Stomach (tissue), 9 donors: ENCODE data around the gene FHOD3. TPM values are rescaled to one million over a fixed set of nuclear protein-coding genes. Genes with fewer than 3 reads are reported as not detected.

Experiments
- DNase-seq, 2 donors: peaks; one replicate each; pipeline versions ENCODE4 v3.0.0 to v3.0.0-alpha.2; 2013 to 2019
- H3K27ac ChIP-seq, 5 donors: fragments of 200-600 bp in 4 of 5; sonication (generic) in 4 of 5; one replicate each; pipeline ENCODE4 v1.5.1; 2013 to 2019; ENCODE audit warnings: mild to moderate bottlenecking in 1 of 5, moderate library complexity in 1 of 5
- H3K27me3 ChIP-seq, 3 donors: fragments of 200-600 bp; sonication (generic); one replicate each; pipeline ENCODE4 v1.5.1; 2017 to 2019; ENCODE audit warnings: mixed run types in 1 of 3
- H3K36me3 ChIP-seq, 4 donors: fragments of 200-600 bp; sonication (generic); 1 replicate in 3 of 4; 2 replicates in 1 of 4; pipeline ENCODE4 v1.5.1; 2016 to 2019
- H3K4me1 ChIP-seq, 4 donors: fragments of 200-600 bp; sonication (generic); one replicate each; pipeline ENCODE4 v1.5.1; 2016 to 2019
- H3K4me3 ChIP-seq, 4 donors: fragments of 200-600 bp; sonication (generic) in 3 of 4; one replicate each; pipeline ENCODE4 v1.5.1; 2016 to 2019; ENCODE audit warnings: mild to moderate bottlenecking in 1 of 4
- H3K9me3 ChIP-seq, 4 donors: fragments of 200-600 bp; sonication (generic); one replicate each; pipeline ENCODE4 v1.5.1; 2016 to 2019
- EP300 ChIP-seq: sonication (generic); formaldehyde crosslinking; IDR thresholded peaks from one replicate; pipeline ENCODE4 v1.6.1; 2017; ENCODE audit warnings: antibody characterized with exemption
- POLR2A ChIP-seq, 4 donors: fragments of 450-650 bp; IDR thresholded peaks; one replicate each; pipeline ENCODE4 v1.6.1; 2016; ENCODE audit warnings: antibody characterized with exemption in 4 of 4, control low read depth in 2 of 4, mild to moderate bottlenecking in 1 of 4, moderate library complexity in 1 of 4
- POLR2AphosphoS5 ChIP-seq, 3 donors: sonication (generic); formaldehyde crosslinking; IDR thresholded peaks; one replicate each; pipeline ENCODE4 v1.6.1; 2016; ENCODE audit warnings: antibody characterized with exemption in 3 of 3
- WGBS, 5 donors: extraction: QIAGEN DNeasy Blood & Tissue Kit in 3 of 5; methylation state at CpG; one replicate each; pipeline versions ENCODE4 v1.1.5 to v1.1.7; 2013 to 2018; 5-methylcytosine and 5-hydroxymethylcytosine counted together
- intact Hi-C: fragments of 100-400 bp; cut with DNase I; formaldehyde crosslinking; loops from one replicate; pipeline ENCODE4 v1.15.1; 2023; ENCODE audit warnings: low total_unique reads
- polyA plus RNA-seq, 3 donors: library from polyadenylated mRNA; stranded (reverse); fragments of 200-250 nt; gene quantifications; one replicate each; pipeline ENCODE4 v1.2.3, GENCODE V29; 2013
- total RNA-seq, 5 donors: library from RNA; depleted of rRNA; stranded (reverse); fragments of >200 nt; gene quantifications; one replicate each; pipeline versions ENCODE4 v1.1.0 to v1.2.3, GENCODE V29; 2014 to 2016
- TF ChIP-seq, protein P1 (sequence below), 7 experiments: fragments of 450-650 bp in 4 of 7; fragments of 200-600 bp in 3 of 7; sonication (generic) in 3 of 7; IDR thresholded peaks; one replicate each; pipeline ENCODE4 v1.5.1; 2016 to 2019; ENCODE audit warnings: antibody characterized with exemption in 7 of 7, control low read depth in 2 of 7, mild to moderate bottlenecking in 1 of 7
- donor health status: healthy with polysubstance abuse.
- donor health status: Bipolar disorder and iron deficiency.
- donor health status: healthy.

FHOD3 gene
- total and polyA plus RNA-seq, 8 donors: under 0.01 to 9.1 (median 4.6) TPM

DNA sequence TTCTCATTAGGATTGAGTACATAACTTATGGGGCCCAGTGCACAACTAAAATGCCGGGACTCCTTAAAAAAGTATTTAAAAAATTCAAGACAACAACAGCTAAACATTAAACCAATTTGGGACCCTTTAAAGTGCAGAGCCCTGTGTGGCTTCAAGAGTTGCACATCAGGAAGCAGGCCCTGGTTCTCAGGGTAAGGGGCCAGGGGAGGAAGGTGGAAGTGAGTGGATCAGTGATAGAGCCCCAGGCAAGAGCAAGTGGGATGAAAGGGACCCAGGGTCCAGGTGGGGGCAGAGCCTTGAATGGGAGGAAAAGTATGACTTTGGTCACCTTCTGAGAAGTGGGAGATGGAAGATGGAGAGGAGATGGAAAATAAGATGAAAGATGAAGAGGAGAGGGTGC is 2.3 kb upstream of the FHOD3 start:
- H3K4me1 ChIP-seq: peaks cover 21 to 31% (median 28%) of the 10 kb centered on the region in 4 donors
- peaks cover 0 to 56% (median 48%) of the 10 kb centered on the region in 3 donors for H3K27me3 ChIP-seq
- no peak for TF ChIP-seq POLR2AphosphoS5 (IDR thresholded peaks at IDR 0.05)
- no peak for TF ChIP-seq EP300
- TF ChIP-seq POLR2A (IDR thresholded peaks at IDR 0.05): no peak
- TF ChIP-seq, protein P1, sequence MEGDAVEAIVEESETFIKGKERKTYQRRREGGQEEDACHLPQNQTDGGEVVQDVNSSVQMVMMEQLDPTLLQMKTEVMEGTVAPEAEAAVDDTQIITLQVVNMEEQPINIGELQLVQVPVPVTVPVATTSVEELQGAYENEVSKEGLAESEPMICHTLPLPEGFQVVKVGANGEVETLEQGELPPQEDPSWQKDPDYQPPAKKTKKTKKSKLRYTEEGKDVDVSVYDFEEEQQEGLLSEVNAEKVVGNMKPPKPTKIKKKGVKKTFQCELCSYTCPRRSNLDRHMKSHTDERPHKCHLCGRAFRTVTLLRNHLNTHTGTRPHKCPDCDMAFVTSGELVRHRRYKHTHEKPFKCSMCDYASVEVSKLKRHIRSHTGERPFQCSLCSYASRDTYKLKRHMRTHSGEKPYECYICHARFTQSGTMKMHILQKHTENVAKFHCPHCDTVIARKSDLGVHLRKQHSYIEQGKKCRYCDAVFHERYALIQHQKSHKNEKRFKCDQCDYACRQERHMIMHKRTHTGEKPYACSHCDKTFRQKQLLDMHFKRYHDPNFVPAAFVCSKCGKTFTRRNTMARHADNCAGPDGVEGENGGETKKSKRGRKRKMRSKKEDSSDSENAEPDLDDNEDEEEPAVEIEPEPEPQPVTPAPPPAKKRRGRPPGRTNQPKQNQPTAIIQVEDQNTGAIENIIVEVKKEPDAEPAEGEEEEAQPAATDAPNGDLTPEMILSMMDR (IDR thresholded peaks at IDR 0.05): no peak
- H3K36me3 ChIP-seq: no peaks in the 10 kb centered on the region
- intact Hi-C loops: no loop called here
- no peak overlapping the region for H3K27ac ChIP-seq
- H3K9me3 ChIP-seq: no peaks in the 10 kb centered on the region
- DNase-seq: no peak
- no peak overlapping the region for H3K4me3 ChIP-seq
- WGBS, 5 donors: 86 to 100% (median 94%) methylated on average over 1 of the region's 1 CpG

DNA sequence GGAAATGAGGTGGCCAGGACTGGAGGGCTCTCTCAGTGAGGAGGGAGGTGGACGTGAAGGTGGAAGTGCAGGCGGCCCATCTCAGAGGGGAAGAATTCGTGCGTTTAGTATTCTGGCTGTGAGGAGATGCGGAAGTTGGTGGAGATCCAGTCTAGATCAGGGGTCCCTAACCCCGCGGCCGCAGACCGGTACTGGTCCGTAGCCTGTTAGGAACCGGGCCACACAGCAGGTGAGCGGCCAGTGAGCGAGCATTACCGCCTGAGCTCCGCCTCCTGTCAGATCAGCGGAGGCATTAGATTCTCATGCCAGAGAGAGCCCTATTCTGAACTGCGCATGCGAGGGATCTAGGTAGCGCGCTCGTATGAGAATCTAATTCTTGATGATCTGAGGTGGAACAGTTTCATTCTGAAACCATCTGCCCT is 1.6 kb upstream of the FHOD3 start:
- WGBS, 5 donors: 29 to 41% (median 35%) methylated on average over 21 of the region's 21 CpGs
- H3K36me3 ChIP-seq: no peaks in the 10 kb centered on the region
- H3K27ac ChIP-seq: no peak overlapping the region
- intact Hi-C loops: no loop called here
- TF ChIP-seq POLR2AphosphoS5 (IDR thresholded peaks at IDR 0.05) (no peak), EP300 (no peak), POLR2A (IDR thresholded peaks at IDR 0.05) (no peak)
- TF ChIP-seq, protein P1 (IDR thresholded peaks at IDR 0.05): no peak
- H3K9me3 ChIP-seq: no peaks in the 10 kb centered on the region
- no peak for DNase-seq
- peaks cover 21 to 31% (median 28%) of the 10 kb centered on the region in 4 donors for H3K4me1 ChIP-seq
- H3K27me3 ChIP-seq: peaks cover 0 to 63% (median 50%) of the 10 kb centered on the region in 3 donors
- H3K4me3 ChIP-seq: peak overlapping the region; percentile 63 to 84 (median 67)

DNA sequence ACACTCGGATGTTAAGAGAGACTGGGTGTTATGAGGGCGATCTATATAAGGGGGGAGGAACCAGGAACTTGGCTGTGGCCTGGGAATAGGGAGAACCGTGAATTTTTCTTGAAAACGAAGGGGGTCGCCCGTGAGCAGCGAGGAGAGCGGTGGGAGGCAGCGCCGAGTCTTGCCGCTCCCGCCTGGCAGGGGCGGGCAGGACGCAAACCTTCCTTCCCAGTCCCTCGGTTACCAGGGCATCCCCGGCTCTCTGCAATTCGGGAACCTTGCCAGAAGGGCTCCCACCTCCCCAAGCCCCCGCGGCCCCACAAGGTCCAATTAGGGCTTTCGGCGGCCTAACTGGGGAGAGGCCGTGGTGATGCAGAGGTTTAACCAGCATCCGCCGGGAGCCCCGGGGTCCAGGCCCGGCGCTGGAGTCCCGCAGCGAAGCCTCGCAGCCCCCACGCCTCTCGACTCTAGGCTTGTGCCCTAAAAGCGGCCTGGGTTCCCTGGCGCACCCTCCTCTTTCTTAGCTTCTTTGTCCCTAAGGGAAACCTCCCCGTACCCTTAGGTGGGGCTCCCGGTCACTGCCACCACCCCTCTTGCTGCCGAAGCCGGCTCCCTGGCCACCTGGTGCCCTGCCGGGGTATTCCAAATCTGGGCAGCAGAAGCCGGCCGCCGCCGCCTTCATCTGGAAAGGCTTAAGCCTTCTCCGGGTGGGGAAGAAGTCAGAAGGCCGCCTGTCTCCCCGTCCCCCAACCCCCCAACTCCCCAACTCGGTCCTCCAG is 680 bp upstream of the FHOD3 start:
- intact Hi-C loops: no loop called here
- Histone ChIP-seq H3K27me3 (peaks cover 0 to 64% (median 50%) of the 10 kb centered on the region in 3 donors), H3K27ac (peak overlapping the region in 3 of 5 donors; percentile 1 to 69 (median 53)), H3K9me3 (no peaks in the 10 kb centered on the region), H3K4me3 (peak overlapping the region; percentile 63 to 84 (median 67)), H3K4me1 (peaks cover 21 to 31% (median 28%) of the 10 kb centered on the region in 4 donors), H3K36me3 (no peaks in the 10 kb centered on the region)
- no peak for TF ChIP-seq POLR2AphosphoS5 (IDR thresholded peaks at IDR 0.05)
- TF ChIP-seq, protein P1 (IDR thresholded peaks at IDR 0.05): peak in 2 of 7 experiments; percentile 8 to 14
- 1 to 3% (median 1%) methylated on average over 32 to 47 of the region's 47 CpGs for WGBS, 5 donors
- DNase-seq: peak in 1 of 2 donors; percentile 90

DNA sequence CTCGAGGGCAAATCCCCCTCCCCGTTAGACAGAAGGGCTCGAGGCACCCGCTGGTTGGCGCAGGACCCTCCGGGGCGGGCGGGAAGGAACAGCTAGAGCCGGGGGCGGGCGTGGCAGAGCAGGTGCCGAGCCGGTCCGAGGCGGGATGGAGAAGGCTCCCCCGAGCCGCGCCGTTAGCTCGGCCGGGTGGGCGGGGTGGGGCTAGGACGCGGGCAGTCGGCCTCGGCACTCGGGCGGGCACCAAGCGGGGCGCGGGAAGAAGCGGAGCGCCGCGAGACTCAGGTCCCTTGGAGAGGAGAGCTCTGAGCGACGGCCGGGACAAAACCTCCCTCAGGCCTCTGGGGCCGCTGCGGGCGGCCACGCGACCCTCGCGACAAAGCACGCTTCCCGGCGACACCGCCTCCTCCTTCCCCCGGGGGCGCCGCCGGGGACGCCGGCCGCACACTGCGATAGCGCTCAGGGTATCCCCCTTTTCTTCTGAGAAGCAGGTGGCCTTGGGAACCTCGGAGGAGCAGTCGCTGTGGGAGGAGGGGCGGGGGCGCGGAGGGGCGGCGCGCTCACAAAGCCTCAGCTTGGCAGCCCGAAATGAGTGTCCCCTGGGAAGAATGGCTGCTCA is 721 bp downstream of the FHOD3 start:
- Histone ChIP-seq H3K4me3 (peak overlapping the region; percentile 63 to 84 (median 67)), H3K27ac (peak overlapping the region in 1 of 5 donors; percentile 69)

More for the DNA sequence above, 721 bp downstream of the FHOD3 start:
- H3K9me3 ChIP-seq: no peaks in the 10 kb centered on the region
- no peak for TF ChIP-seq POLR2A (IDR thresholded peaks at IDR 0.05)
- no peak for TF ChIP-seq POLR2AphosphoS5 (IDR thresholded peaks at IDR 0.05)
- TF ChIP-seq, protein P1 (IDR thresholded peaks at IDR 0.05): no peak
- no peak for TF ChIP-seq EP300
- peak in 1 of 2 donors; percentile 41 for DNase-seq
- WGBS, 5 donors: 1 to 5% (median 3%) methylated on average over 14 to 67 of the region's 67 CpGs
- H3K36me3 ChIP-seq: no peaks in the 10 kb centered on the region
- H3K27me3 ChIP-seq: peaks cover 0 to 64% (median 54%) of the 10 kb centered on the region in 3 donors
- H3K4me1 ChIP-seq: peaks cover 21 to 31% (median 28%) of the 10 kb centered on the region in 4 donors
- intact Hi-C loops: no loop called here
